B cell (primary cell): ENCODE data around the gene CFAP77. TPM values are rescaled to one million over a fixed set of nuclear protein-coding genes. Genes with fewer than 3 reads are reported as not detected.

Source experiments
- ATAC-seq: fragments of 200-7000 bp; cut with Tn5 transposase; one replicate; pipeline ENCODE4 v1.10.0; 2021; ENCODE audit warnings: low read depth, mild to moderate bottlenecking, moderate number of reproducible peaks, moderate library complexity
- CTCF ChIA-PET: fragments of 350-600 bp; sonication (Branson Sonifier 250); formaldehyde crosslinking; loops from one replicate; lab custom pipeline; 2021; ENCODE audit warnings: antibody characterized with exemption, inconsistent platforms; lab: Charles Lee
- POLR2A ChIA-PET: fragments of 350-600 bp; sonication (Branson Sonifier 250); formaldehyde crosslinking; loops from one replicate; lab custom pipeline; 2021; ENCODE audit warnings: antibody characterized with exemption; lab: Charles Lee
- DNase-seq: peaks from one replicate; pipeline ENCODE4 v3.0.0; 2013
- H2AFZ ChIP-seq: 2 replicates; pipeline ENCODE4 v1.6.1; 2012; ENCODE audit warnings: mild to moderate bottlenecking, low read depth, low read length; ENCODE audit not compliant: insufficient read depth, poor library complexity, severe bottlenecking
- H3K27ac ChIP-seq, 2 donors: 1 replicate in 1 of 2; 2 replicates in 1 of 2; pipeline ENCODE4 v1.5.1; 2012 to 2013; ENCODE audit warnings: low read length in 2 of 2, mild to moderate bottlenecking in 2 of 2, moderate library complexity in 1 of 2
- H3K27me3 ChIP-seq, 4 experiments: fragments of 200-600 bp in 1 of 4; sonication (generic) in 1 of 4; replicated peaks in 1 of 4; 1 replicate in 2 of 4; 2 replicates in 2 of 4; pipeline versions ENCODE4 v1.6.1 to v1.7.0; 2013 to 2016; ENCODE audit warnings: low read length in 3 of 4, mild to moderate bottlenecking in 2 of 4, mixed read lengths in 1 of 4, moderate library complexity in 1 of 4; ENCODE audit not compliant: insufficient read depth in 4 of 4, control insufficient read depth in 3 of 4; ENCODE audit errors: control extremely low read depth in 1 of 4
- H3K36me3 ChIP-seq, 2 experiments: replicated peaks in 1 of 2; 1 replicate in 1 of 2; 2 replicates in 1 of 2; pipeline versions ENCODE4 v1.6.1 to v1.7.1; 2013; ENCODE audit warnings: low read length in 1 of 2; ENCODE audit not compliant: insufficient read depth in 2 of 2, control insufficient read depth in 1 of 2; ENCODE audit errors: control extremely low read depth in 1 of 2, extremely low read depth in 1 of 2
- H3K4me1 ChIP-seq, 2 donors: fragments of 200-600 bp in 1 of 2; sonication (generic) in 1 of 2; 1 replicate in 1 of 2; 2 replicates in 1 of 2; pipeline versions ENCODE4 v1.5.1 to v1.6.1; 2013 to 2017; ENCODE audit warnings: low read length in 2 of 2; ENCODE audit not compliant: control insufficient read depth in 2 of 2, insufficient read depth in 2 of 2
- H3K4me2 ChIP-seq: replicated peaks from 2 replicates; pipeline ENCODE3; 2012; ENCODE audit warnings: mild to moderate bottlenecking, low read depth, low read length; ENCODE audit not compliant: poor library complexity, severe bottlenecking
- H3K4me3 ChIP-seq, 5 experiments: fragments of 200-600 bp in 1 of 5; sonication (generic) in 1 of 5; 1 replicate in 3 of 5; 2 replicates in 2 of 5; pipeline versions ENCODE4 v1.5.1 to v1.7.0; 2011 to 2016; ENCODE audit warnings: low read length in 4 of 5, mild to moderate bottlenecking in 4 of 5, low read depth in 2 of 5, control low read depth in 1 of 5, moderate library complexity in 1 of 5; ENCODE audit not compliant: insufficient read depth in 1 of 5; ENCODE audit errors: control extremely low read depth in 1 of 5, extremely low read depth in 1 of 5
- H3K79me2 ChIP-seq: fragments of 200-600 bp; sonication (generic); one replicate; pipeline ENCODE4 v1.6.0; 2016; ENCODE audit warnings: low read length; ENCODE audit not compliant: control insufficient read depth, insufficient read depth
- H3K9ac ChIP-seq: fragments of 200-600 bp; sonication (generic); 2 replicates; pipeline ENCODE4 v1.6.1; 2017; ENCODE audit warnings: mild to moderate bottlenecking, low read length, moderate library complexity
- H3K9me3 ChIP-seq, 3 donors: one replicate each; pipeline versions ENCODE4 v1.6.1 to v1.7.1; 2013; ENCODE audit warnings: low read length in 2 of 3; ENCODE audit not compliant: control insufficient read depth in 2 of 3, insufficient read depth in 1 of 3; ENCODE audit errors: control extremely low read depth in 1 of 3
- H4K20me1 ChIP-seq: 2 replicates; pipeline ENCODE4 v1.6.0; 2012; ENCODE audit warnings: mild to moderate bottlenecking, low read length; ENCODE audit not compliant: insufficient read depth, control insufficient read depth, poor library complexity, severe bottlenecking
- H3K27ac Mint-ChIP-seq: one replicate; pipeline ENCODE4 v1.8.0; 2021; ENCODE audit warnings: mixed read lengths
- H3K27me3 Mint-ChIP-seq: one replicate; pipeline ENCODE4 v1.8.0; 2021; ENCODE audit warnings: mixed read lengths
- H3K4me1 Mint-ChIP-seq: one replicate; pipeline ENCODE4 v1.8.0; 2021; ENCODE audit warnings: mixed read lengths
- H3K4me3 Mint-ChIP-seq: one replicate; pipeline ENCODE4 v1.8.0; 2021; ENCODE audit warnings: mixed read lengths
- H3K9me3 Mint-ChIP-seq: one replicate; pipeline ENCODE4 v1.8.0; 2022; ENCODE audit warnings: mixed read lengths; ENCODE audit not compliant: insufficient read depth
- CTCF ChIP-seq: fragments of 200-600 bp; IDR thresholded peaks from one replicate; pipeline ENCODE4 v1.8.0; 2022; ENCODE audit warnings: antibody characterized with exemption, mild to moderate bottlenecking
- EZH2 ChIP-seq: IDR thresholded peaks from 2 replicates; pipeline ENCODE4 v1.6.1; 2012; ENCODE audit warnings: borderline replicate concordance, low read depth, mild to moderate bottlenecking, moderate library complexity, low read length; ENCODE audit not compliant: insufficient read depth, poor library complexity, severe bottlenecking
- WGBS: methylation state at CpG from one replicate; pipeline ENCODE4 v1.1.5; 2013; ENCODE audit warnings: missing lambda C conversion rate; ENCODE audit not compliant: insufficient coverage; 5-methylcytosine and 5-hydroxymethylcytosine counted together
- intact Hi-C: fragments of 100-400 bp; cut with micrococcal nuclease; formaldehyde crosslinking; loops from one replicate; pipeline ENCODE4 v1.10.0; 2022
- polyA plus RNA-seq: library from polyadenylated mRNA; depleted of rRNA; stranded (reverse); fragments of >200 nt; gene quantifications from 2 replicates; pipeline ENCODE4 v1.2.3, GENCODE V29; 2012
- total RNA-seq, 2 donors: library from RNA; stranded (reverse); fragments of 120-200 nt in 1 of 2; gene quantifications; 1 replicate in 1 of 2; 2 replicates in 1 of 2; pipeline versions ENCODE4 v1.2.3 to v1.2.4, GENCODE V29; 2013 to 2022

CFAP77 gene
- total and polyA plus RNA-seq, 2 donors (not counting 1 experiment from before 2014, with no cell fraction given), result not detected

GRCh38 chr9:132370592-132370991, 39.4 kb upstream of the CFAP77 start:
- H3K4me1 Mint-ChIP-seq, result peaks cover 39% of the 10 kb centered on the region
- Histone ChIP-seq H3K27me3 (no peaks in the 10 kb centered on the region), H2AFZ (no peak overlapping the region), H3K4me2 (no peak overlapping the region), H3K9ac (no peak overlapping the region), H3K4me3 (no peak overlapping the region), H3K79me2 (peaks cover 14% of the 10 kb centered on the region), H3K9me3 (no peaks in the 10 kb centered on the region), H3K4me1 (peaks cover 36 to 40% of the 10 kb centered on the region in 2 donors), H3K27ac (no peak overlapping the region), H4K20me1 (no peaks in the 10 kb centered on the region), H3K36me3 (peaks cover 0 to 7% of the 10 kb centered on the region in 2 experiments)
- intact Hi-C loops, result no loop called here
- H3K27ac Mint-ChIP-seq, result no peak overlapping the region
- H3K27me3 Mint-ChIP-seq, result no peaks in the 10 kb centered on the region
- no CpG with 5 or more reads among the region's 4 CpGs for WGBS
- no peak overlapping the region for H3K4me3 Mint-ChIP-seq
- no peaks in the 10 kb centered on the region for H3K9me3 Mint-ChIP-seq
- TF ChIP-seq CTCF (no peak), EZH2 (no peak)
- POLR2A ChIA-PET, result interaction anchor here (0.6 to 1.0 kb wide), 2 partner anchors 11 to 23 kb away, joined by 3 to 7 read pairs; no protein-coding TSS in a partner anchor
- ATAC-seq (no peak), DNase-seq (no peak)
- CTCF ChIA-PET, result interaction anchor here (1.0 kb wide), 1 partner anchor 17 kb away, joined by 3 read pairs; no protein-coding TSS in a partner anchor
